SK-N-SH (cell line): Measurements from ENCODE around the gene CCNK. TPM values are rescaled to one million over a fixed set of nuclear protein-coding genes. Genes with fewer than 3 reads are reported as not detected.

ENCODE experiments used
- CTCF ChIA-PET: fragments of 300-600, 350-600 bp; formaldehyde crosslinking; extraction: SDS; loops from one replicate; lab custom pipeline; 2021; lab: Yijun Ruan, JAX
- POLR2A ChIA-PET: fragments of 350-600 bp; sonication (Branson Sonifier 250); formaldehyde crosslinking; extraction: SDS; loops from one replicate; lab custom pipeline; 2020; ENCODE audit warnings: antibody characterized with exemption, inconsistent platforms; lab: Yijun Ruan, JAX
- DNase-seq: peaks from one replicate; pipeline ENCODE4 v3.0.0; 2012
- H2AFZ ChIP-seq: fragments of 200-600 bp; sonication (generic); 2 replicates; pipeline ENCODE4 v1.8.1; 2016; ENCODE audit warnings: antibody characterized with exemption, mild to moderate bottlenecking, low read depth
- H3F3A ChIP-seq: fragments of 200-600 bp; sonication (generic); replicated peaks from 2 replicates; pipeline ENCODE3; 2016; ENCODE audit warnings: antibody characterized with exemption, mild to moderate bottlenecking; ENCODE audit not compliant: insufficient read depth
- H3K27ac ChIP-seq, 2 experiments: fragments of 200-500 bp in 1 of 2; fragments of 200-600 bp in 1 of 2; sonication (Bioruptor generic) in 1 of 2; sonication (generic), shearing (Covaris generic) in 1 of 2; 2 replicates each; pipeline versions ENCODE4 v1.5.1 to v1.6.1; 2014 to 2016; ENCODE audit warnings: low read depth in 2 of 2, inconsistent platforms in 1 of 2, low read length in 1 of 2, mild to moderate bottlenecking in 1 of 2, mixed read lengths in 1 of 2
- H3K27me3 ChIP-seq: fragments of 200-600 bp; sonication (generic), shearing (Covaris generic); 2 replicates; pipeline ENCODE4 v1.6.1; 2016; ENCODE audit warnings: mixed run types; ENCODE audit not compliant: insufficient read depth
- H3K36me3 ChIP-seq, 2 experiments: fragments of 200-500 bp in 1 of 2; fragments of 200-600 bp in 1 of 2; sonication (Bioruptor generic) in 1 of 2; sonication (generic) in 1 of 2; replicated peaks in 1 of 2; 2 replicates each; pipeline versions ENCODE3 to v1.5.1; 2014 to 2016; ENCODE audit warnings: low read length in 1 of 2, mild to moderate bottlenecking in 1 of 2; ENCODE audit not compliant: insufficient read depth in 2 of 2, control insufficient read depth in 1 of 2
- H3K4me1 ChIP-seq, 2 experiments: fragments of 200-500 bp in 1 of 2; fragments of 200-600 bp in 1 of 2; sonication (Bioruptor generic) in 1 of 2; sonication (generic), shearing (Covaris generic) in 1 of 2; 2 replicates each; pipeline versions ENCODE4 v1.5.1 to v1.6.1; 2014 to 2016; ENCODE audit warnings: low read depth in 1 of 2, low read length in 1 of 2, mixed run types in 1 of 2; ENCODE audit not compliant: insufficient read depth in 2 of 2, control insufficient read depth in 1 of 2
- H3K4me2 ChIP-seq: fragments of 200-600 bp; sonication (generic), shearing (Covaris generic); 2 replicates; pipeline ENCODE4 v1.6.1; 2017; ENCODE audit warnings: mixed run types
- H3K4me3 ChIP-seq, 2 experiments: fragments of 200-500 bp in 1 of 2; fragments of 200-600 bp in 1 of 2; sonication (Bioruptor generic) in 1 of 2; sonication (generic), shearing (Covaris generic) in 1 of 2; 2 replicates each; pipeline versions ENCODE4 v1.5.1 to v1.8.1; 2014 to 2016; ENCODE audit warnings: low read depth in 2 of 2, inconsistent platforms in 1 of 2, low read length in 1 of 2, mild to moderate bottlenecking in 1 of 2, mixed read lengths in 1 of 2, moderate library complexity in 1 of 2
- H3K79me2 ChIP-seq: fragments of 200-600 bp; sonication (generic); 2 replicates; pipeline ENCODE4 v1.8.1; 2017; ENCODE audit warnings: mild to moderate bottlenecking; ENCODE audit not compliant: insufficient read depth
- H3K9ac ChIP-seq: fragments of 200-600 bp; sonication (generic); 2 replicates; pipeline ENCODE4 v1.6.1; 2017; ENCODE audit warnings: mixed run types
- H3K9me2 ChIP-seq: fragments of 200-600 bp; sonication (generic); 2 replicates; pipeline ENCODE4 v1.6.1; 2017; ENCODE audit warnings: mixed run types
- H3K9me3 ChIP-seq: fragments of 200-600 bp; sonication (generic); 2 replicates; pipeline ENCODE4 v1.6.1; 2017; ENCODE audit warnings: mixed run types, mild to moderate bottlenecking, moderate library complexity
- H4K20me1 ChIP-seq: fragments of 200-600 bp; sonication (generic); 2 replicates; pipeline ENCODE4 v1.6.1; 2017; ENCODE audit warnings: mild to moderate bottlenecking, mixed run types; ENCODE audit not compliant: insufficient read depth
- EP300 ChIP-seq, 2 experiments: IDR thresholded peaks; 2 replicates each; pipeline versions ENCODE4 v1.4.0 to v1.6.1; 2012; ENCODE audit warnings: borderline replicate concordance in 1 of 2, low read depth in 1 of 2, low read length in 1 of 2
- FOXM1 ChIP-seq: IDR thresholded peaks from 2 replicates; pipeline ENCODE4 v1.4.0; 2012; ENCODE audit warnings: low read depth, mild to moderate bottlenecking
- GABPA ChIP-seq: IDR thresholded peaks from 2 replicates; pipeline ENCODE4 v1.4.0; 2012; ENCODE audit warnings: low read depth, mild to moderate bottlenecking
- GATA2 ChIP-seq: sonication (generic); formaldehyde crosslinking; IDR thresholded peaks from 2 replicates; pipeline ENCODE4 v1.5.0; 2020; ENCODE audit warnings: mild to moderate bottlenecking, missing genetic modification reagents
- JUND ChIP-seq: IDR thresholded peaks from 2 replicates; pipeline ENCODE4 v1.4.0; 2012
- MEF2A ChIP-seq: IDR thresholded peaks from 2 replicates; pipeline ENCODE4 v1.4.0; 2012; ENCODE audit warnings: low read depth, borderline replicate concordance
- SIN3A ChIP-seq: IDR thresholded peaks from 2 replicates; pipeline ENCODE4 v1.6.1; 2012; ENCODE audit warnings: low read depth, mild to moderate bottlenecking, low read length, moderate library complexity, borderline replicate concordance
- TAF1 ChIP-seq: IDR thresholded peaks from 2 replicates; pipeline ENCODE4 v1.6.1; 2012; ENCODE audit warnings: low read depth, mild to moderate bottlenecking, low read length, moderate library complexity, borderline replicate concordance
- TCF12 ChIP-seq: IDR thresholded peaks from 2 replicates; pipeline ENCODE4 v1.4.0; 2012
- TEAD4 ChIP-seq: IDR thresholded peaks from 2 replicates; pipeline ENCODE4 v1.4.0; 2012; ENCODE audit warnings: mild to moderate bottlenecking, borderline replicate concordance; ENCODE audit not compliant: insufficient read depth
- WGBS: methylation state at CpG from one replicate; pipeline ENCODE4 v1.1.6; 2017; ENCODE audit warnings: low lambda C conversion rate; 5-methylcytosine and 5-hydroxymethylcytosine counted together
- polyA plus RNA-seq, 3 experiments: library from polyadenylated mRNA; depleted of rRNA; stranded (reverse); fragments of >200 nt; gene quantifications; 2 replicates each; pipeline ENCODE4 v1.2.3, GENCODE V29; 2012
- small RNA-seq, 7 experiments: library from RNA; depleted of rRNA; stranded (forward); fragments of <200 nt; gene quantifications; one replicate each; pipeline ENCODE3, GENCODE V24; 2012
- TF ChIP-seq, protein P1 (sequence below): IDR thresholded peaks from 2 replicates; pipeline ENCODE4 v1.4.0; 2012; ENCODE audit warnings: low read depth
- TF ChIP-seq, protein P2 (sequence below): fragments of 200-600 bp; sonication (generic); IDR thresholded peaks from 2 replicates; pipeline ENCODE4 v1.6.1; 2017; ENCODE audit warnings: antibody characterized with exemption, mild to moderate bottlenecking, moderate library complexity
- TF ChIP-seq, protein P3 (sequence below): IDR thresholded peaks from 2 replicates; pipeline ENCODE4 v1.6.1; 2012; ENCODE audit warnings: mild to moderate bottlenecking, low read depth, low read length, moderate library complexity
- TF ChIP-seq, protein P4 (sequence below): IDR thresholded peaks from 2 replicates; pipeline ENCODE4 v1.4.0; 2012; ENCODE audit warnings: low read depth, borderline replicate concordance
- TF ChIP-seq, protein P5 (sequence below): fragments of 150-350 bp; IDR thresholded peaks from 2 replicates; pipeline ENCODE4 v1.6.1; 2016; ENCODE audit warnings: mild to moderate bottlenecking, low read depth, low read length

Gene CCNK
- polyA plus RNA-seq, 1 of the 3 experiments (the other 2 are of a cell fraction), result 14.6 TPM

DNA sequence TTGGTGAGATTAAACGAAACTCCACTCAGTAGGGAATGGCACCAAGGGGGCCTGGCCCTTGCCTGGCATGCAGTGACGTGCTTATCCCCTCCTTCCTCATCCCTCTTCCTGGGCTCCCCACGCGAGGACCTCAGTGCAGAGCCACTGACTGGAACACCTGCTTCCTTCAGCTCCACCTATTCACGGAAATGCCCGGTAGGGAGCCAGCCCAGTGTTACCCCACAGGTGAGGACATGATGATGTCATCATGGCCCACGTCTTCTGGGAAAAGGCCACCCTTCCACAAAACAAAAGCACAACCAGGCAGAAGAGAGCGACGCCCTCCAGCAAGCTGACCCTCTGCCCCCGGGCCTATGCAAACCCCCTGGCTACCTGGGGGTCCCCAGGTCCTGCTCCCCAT is 80.7 kb downstream of the CCNK start:
- POLR2A ChIA-PET, result interaction anchor here (0.8 to 2.9 kb wide), 5 partner anchors 10 to 44 kb away, joined by 3 to 11 read pairs (median 5); no protein-coding TSS in a partner anchor
- no peaks in the 10 kb centered on the region for H3K9me2 ChIP-seq

More for the DNA sequence above, 80.7 kb downstream of the CCNK start:
- CTCF ChIA-PET, result interaction anchor here (0.6 to 5.2 kb wide), 14 partner anchors 11 to 68 kb away, joined by 3 to 37 read pairs (median 9); partner anchors contain the start of gene CCDC85C
- H4K20me1 ChIP-seq, result peaks cover 64% of the 10 kb centered on the region
- no peak for DNase-seq
- H3K36me3 ChIP-seq, result no peaks in the 10 kb centered on the region
- no peaks in the 10 kb centered on the region for H3K9me3 ChIP-seq
- no peak overlapping the region for H3K4me3 ChIP-seq
- peak overlapping the region in 1 of 2 experiments; percentile 99; a peak in 2 of 4 replicates for H3K27ac ChIP-seq
- H2AFZ ChIP-seq, result no peak overlapping the region
- H3K4me2 ChIP-seq, result no peak overlapping the region
- no peak for TF ChIP-seq TEAD4
- no peak for TF ChIP-seq EP300 (IDR thresholded peaks at IDR 0.05; ENCODE audit: borderline replicate concordance in 1 of 2, low read depth in 1 of 2, low read length in 1 of 2)
- TF ChIP-seq SIN3A, result no peak
- no peak for TF ChIP-seq GATA2 (CRISPR knock-in tag)
- TF ChIP-seq, protein P1, sequence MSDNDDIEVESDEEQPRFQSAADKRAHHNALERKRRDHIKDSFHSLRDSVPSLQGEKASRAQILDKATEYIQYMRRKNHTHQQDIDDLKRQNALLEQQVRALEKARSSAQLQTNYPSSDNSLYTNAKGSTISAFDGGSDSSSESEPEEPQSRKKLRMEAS, result no peak
- TF ChIP-seq TAF1, result no peak
- TF ChIP-seq TCF12, result no peak
- TF ChIP-seq, protein P2, sequence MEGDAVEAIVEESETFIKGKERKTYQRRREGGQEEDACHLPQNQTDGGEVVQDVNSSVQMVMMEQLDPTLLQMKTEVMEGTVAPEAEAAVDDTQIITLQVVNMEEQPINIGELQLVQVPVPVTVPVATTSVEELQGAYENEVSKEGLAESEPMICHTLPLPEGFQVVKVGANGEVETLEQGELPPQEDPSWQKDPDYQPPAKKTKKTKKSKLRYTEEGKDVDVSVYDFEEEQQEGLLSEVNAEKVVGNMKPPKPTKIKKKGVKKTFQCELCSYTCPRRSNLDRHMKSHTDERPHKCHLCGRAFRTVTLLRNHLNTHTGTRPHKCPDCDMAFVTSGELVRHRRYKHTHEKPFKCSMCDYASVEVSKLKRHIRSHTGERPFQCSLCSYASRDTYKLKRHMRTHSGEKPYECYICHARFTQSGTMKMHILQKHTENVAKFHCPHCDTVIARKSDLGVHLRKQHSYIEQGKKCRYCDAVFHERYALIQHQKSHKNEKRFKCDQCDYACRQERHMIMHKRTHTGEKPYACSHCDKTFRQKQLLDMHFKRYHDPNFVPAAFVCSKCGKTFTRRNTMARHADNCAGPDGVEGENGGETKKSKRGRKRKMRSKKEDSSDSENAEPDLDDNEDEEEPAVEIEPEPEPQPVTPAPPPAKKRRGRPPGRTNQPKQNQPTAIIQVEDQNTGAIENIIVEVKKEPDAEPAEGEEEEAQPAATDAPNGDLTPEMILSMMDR, result no peak
- TF ChIP-seq, protein P3, sequence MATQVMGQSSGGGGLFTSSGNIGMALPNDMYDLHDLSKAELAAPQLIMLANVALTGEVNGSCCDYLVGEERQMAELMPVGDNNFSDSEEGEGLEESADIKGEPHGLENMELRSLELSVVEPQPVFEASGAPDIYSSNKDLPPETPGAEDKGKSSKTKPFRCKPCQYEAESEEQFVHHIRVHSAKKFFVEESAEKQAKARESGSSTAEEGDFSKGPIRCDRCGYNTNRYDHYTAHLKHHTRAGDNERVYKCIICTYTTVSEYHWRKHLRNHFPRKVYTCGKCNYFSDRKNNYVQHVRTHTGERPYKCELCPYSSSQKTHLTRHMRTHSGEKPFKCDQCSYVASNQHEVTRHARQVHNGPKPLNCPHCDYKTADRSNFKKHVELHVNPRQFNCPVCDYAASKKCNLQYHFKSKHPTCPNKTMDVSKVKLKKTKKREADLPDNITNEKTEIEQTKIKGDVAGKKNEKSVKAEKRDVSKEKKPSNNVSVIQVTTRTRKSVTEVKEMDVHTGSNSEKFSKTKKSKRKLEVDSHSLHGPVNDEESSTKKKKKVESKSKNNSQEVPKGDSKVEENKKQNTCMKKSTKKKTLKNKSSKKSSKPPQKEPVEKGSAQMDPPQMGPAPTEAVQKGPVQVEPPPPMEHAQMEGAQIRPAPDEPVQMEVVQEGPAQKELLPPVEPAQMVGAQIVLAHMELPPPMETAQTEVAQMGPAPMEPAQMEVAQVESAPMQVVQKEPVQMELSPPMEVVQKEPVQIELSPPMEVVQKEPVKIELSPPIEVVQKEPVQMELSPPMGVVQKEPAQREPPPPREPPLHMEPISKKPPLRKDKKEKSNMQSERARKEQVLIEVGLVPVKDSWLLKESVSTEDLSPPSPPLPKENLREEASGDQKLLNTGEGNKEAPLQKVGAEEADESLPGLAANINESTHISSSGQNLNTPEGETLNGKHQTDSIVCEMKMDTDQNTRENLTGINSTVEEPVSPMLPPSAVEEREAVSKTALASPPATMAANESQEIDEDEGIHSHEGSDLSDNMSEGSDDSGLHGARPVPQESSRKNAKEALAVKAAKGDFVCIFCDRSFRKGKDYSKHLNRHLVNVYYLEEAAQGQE, result no peak
- TF ChIP-seq FOXM1, result no peak
- TF ChIP-seq GABPA, result no peak
- no peak for TF ChIP-seq MEF2A
- TF ChIP-seq, protein P4, sequence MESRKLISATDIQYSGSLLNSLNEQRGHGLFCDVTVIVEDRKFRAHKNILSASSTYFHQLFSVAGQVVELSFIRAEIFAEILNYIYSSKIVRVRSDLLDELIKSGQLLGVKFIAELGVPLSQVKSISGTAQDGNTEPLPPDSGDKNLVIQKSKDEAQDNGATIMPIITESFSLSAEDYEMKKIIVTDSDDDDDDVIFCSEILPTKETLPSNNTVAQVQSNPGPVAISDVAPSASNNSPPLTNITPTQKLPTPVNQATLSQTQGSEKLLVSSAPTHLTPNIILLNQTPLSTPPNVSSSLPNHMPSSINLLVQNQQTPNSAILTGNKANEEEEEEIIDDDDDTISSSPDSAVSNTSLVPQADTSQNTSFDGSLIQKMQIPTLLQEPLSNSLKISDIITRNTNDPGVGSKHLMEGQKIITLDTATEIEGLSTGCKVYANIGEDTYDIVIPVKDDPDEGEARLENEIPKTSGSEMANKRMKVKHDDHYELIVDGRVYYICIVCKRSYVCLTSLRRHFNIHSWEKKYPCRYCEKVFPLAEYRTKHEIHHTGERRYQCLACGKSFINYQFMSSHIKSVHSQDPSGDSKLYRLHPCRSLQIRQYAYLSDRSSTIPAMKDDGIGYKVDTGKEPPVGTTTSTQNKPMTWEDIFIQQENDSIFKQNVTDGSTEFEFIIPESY, result no peak
- TF ChIP-seq, protein P5, sequence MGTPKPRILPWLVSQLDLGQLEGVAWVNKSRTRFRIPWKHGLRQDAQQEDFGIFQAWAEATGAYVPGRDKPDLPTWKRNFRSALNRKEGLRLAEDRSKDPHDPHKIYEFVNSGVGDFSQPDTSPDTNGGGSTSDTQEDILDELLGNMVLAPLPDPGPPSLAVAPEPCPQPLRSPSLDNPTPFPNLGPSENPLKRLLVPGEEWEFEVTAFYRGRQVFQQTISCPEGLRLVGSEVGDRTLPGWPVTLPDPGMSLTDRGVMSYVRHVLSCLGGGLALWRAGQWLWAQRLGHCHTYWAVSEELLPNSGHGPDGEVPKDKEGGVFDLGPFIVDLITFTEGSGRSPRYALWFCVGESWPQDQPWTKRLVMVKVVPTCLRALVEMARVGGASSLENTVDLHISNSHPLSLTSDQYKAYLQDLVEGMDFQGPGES, result no peak
- TF ChIP-seq JUND, result no peak
- peaks cover 94% of the 10 kb centered on the region for H3K79me2 ChIP-seq
- H3F3A ChIP-seq, result peaks cover 9% of the 10 kb centered on the region
- H3K9ac ChIP-seq, result no peak overlapping the region
- WGBS, result 91% methylated on average over 10 of the region's 10 CpGs
- no peaks in the 10 kb centered on the region for H3K27me3 ChIP-seq
- H3K4me1 ChIP-seq, result peaks cover 36 to 86% of the 10 kb centered on the region in 2 experiments

Small RNA genes within 50 kb of the gene (small RNA-seq; reads per million reads assigned to genes)
- 0 to 1.0 (median 0.20) reads per million in 7 experiments for gene RNU6-91P

Other genes starting within 250 kb of the CCNK start
- not detected in 2 replicates for gene BCL11B, start 209.2 kb upstream of the CCNK start, polyA plus RNA-seq (2012; rRNA removed)
- gene SETD3, start 550 bp upstream of the CCNK start, polyA plus RNA-seq (2012; rRNA removed), result 19.1 and 22.7 TPM in 2 replicates
- gene CCDC85C, start 122.8 kb downstream of the CCNK start, polyA plus RNA-seq (2012; rRNA removed), result 9.6 and 10.6 TPM in 2 replicates
- gene HHIPL1, start 163.7 kb downstream of the CCNK start, polyA plus RNA-seq (2012; rRNA removed), result 0.02 TPM in 2 replicates
- gene CYP46A1, start 202.9 kb downstream of the CCNK start, polyA plus RNA-seq (2012; rRNA removed), result 0.18 and 0.30 TPM in 2 replicates